ENCODE measurements around the gene YOD1. TPM values are rescaled to one million over a fixed set of nuclear protein-coding genes. Genes with fewer than 3 reads are reported as not detected.

Gene YOD1
- total RNA-seq, 2 donors from 2014 or later: 8.3 to 14.4 TPM

- Mint-ChIP-seq H3K27me3 (peaks cover 55% of the 10 kb centered on the region), H3K4me3 (no peak overlapping the region), H3K27ac (no peak overlapping the region), H3K36me3 (ENCODE audit: low read depth) (no peaks in the 10 kb centered on the region), H3K4me1 (peaks cover 5% of the 10 kb centered on the region)
- no peaks in the 10 kb centered on the region for H3K9me3 ChIP-seq (ENCODE audit: control insufficient read depth, low read length, poor library complexity, severe bottlenecking)
- DNase-seq: no peak
- ATAC-seq: no peak
Observed at GRCh38 chr1:207013321-207014085, 37.5 kb downstream of the YOD1 start.

- no peaks in the 10 kb centered on the region for H3K9me3 ChIP-seq (ENCODE audit: control insufficient read depth, low read length, poor library complexity, severe bottlenecking)
- Mint-ChIP-seq H3K27me3 (peaks cover 68% of the 10 kb centered on the region), H3K4me1 (peaks cover 2% of the 10 kb centered on the region), H3K36me3 (ENCODE audit: low read depth) (no peaks in the 10 kb centered on the region), H3K27ac (no peak overlapping the region), H3K4me3 (no peak overlapping the region)
- DNase-seq (no peak), ATAC-seq (no peak)
Observed at GRCh38 chr1:207010726-207011125, 40.3 kb downstream of the YOD1 start.

GRCh38 chr1:207009945-207010344 lies 41.1 kb downstream of the YOD1 start:
- DNase-seq (no peak), ATAC-seq (no peak)
- H3K9me3 ChIP-seq (ENCODE audit: control insufficient read depth, low read length, poor library complexity, severe bottlenecking): no peaks in the 10 kb centered on the region
- H3K36me3 Mint-ChIP-seq (ENCODE audit: low read depth): peaks cover 2% of the 10 kb centered on the region
- H3K4me3 Mint-ChIP-seq: no peak overlapping the region
- no peak overlapping the region for H3K27ac Mint-ChIP-seq
- peaks cover 66% of the 10 kb centered on the region for H3K27me3 Mint-ChIP-seq
- peaks cover 6% of the 10 kb centered on the region for H3K4me1 Mint-ChIP-seq

- H3K27me3 Mint-ChIP-seq: peaks cover 62% of the 10 kb centered on the region
- H3K27ac Mint-ChIP-seq: no peak overlapping the region
- H3K4me1 Mint-ChIP-seq: peaks cover 9% of the 10 kb centered on the region
- no peaks in the 10 kb centered on the region for H3K9me3 ChIP-seq (ENCODE audit: control insufficient read depth, low read length, poor library complexity, severe bottlenecking)
- DNase-seq (no peak), ATAC-seq (no peak)
- no peak overlapping the region for H3K4me3 Mint-ChIP-seq
- peaks cover 3% of the 10 kb centered on the region for H3K36me3 Mint-ChIP-seq (ENCODE audit: low read depth)
Observed at GRCh38 chr1:207009182-207009850, 41.7 kb downstream of the YOD1 start.

- Mint-ChIP-seq H3K4me3 (no peak overlapping the region), H3K4me1 (peaks cover 9% of the 10 kb centered on the region), H3K36me3 (ENCODE audit: low read depth) (peaks cover 3% of the 10 kb centered on the region), H3K27me3 (peaks cover 47% of the 10 kb centered on the region), H3K27ac (no peak overlapping the region)
- DNase-seq (no peak), ATAC-seq (no peak)
- no peaks in the 10 kb centered on the region for H3K9me3 ChIP-seq (ENCODE audit: control insufficient read depth, low read length, poor library complexity, severe bottlenecking)
Observed at GRCh38 chr1:207007352-207008033, 43.5 kb downstream of the YOD1 start.

- Mint-ChIP-seq H3K4me3 (no peak overlapping the region), H3K27me3 (peaks cover 41% of the 10 kb centered on the region), H3K27ac (no peak overlapping the region), H3K36me3 (ENCODE audit: low read depth) (peaks cover 3% of the 10 kb centered on the region), H3K4me1 (peaks cover 11% of the 10 kb centered on the region)
- no peak for DNase-seq
- ATAC-seq: no peak
- H3K9me3 ChIP-seq (ENCODE audit: control insufficient read depth, low read length, poor library complexity, severe bottlenecking): no peaks in the 10 kb centered on the region
Observed at GRCh38 chr1:207006914-207007313, 44.1 kb downstream of the YOD1 start.

- Mint-ChIP-seq H3K4me3 (no peak overlapping the region), H3K27me3 (peaks cover 40% of the 10 kb centered on the region), H3K27ac (no peak overlapping the region), H3K36me3 (ENCODE audit: low read depth) (peaks cover 3% of the 10 kb centered on the region), H3K4me1 (peaks cover 14% of the 10 kb centered on the region)
- ATAC-seq (no peak), DNase-seq (no peak)
- H3K9me3 ChIP-seq (ENCODE audit: control insufficient read depth, low read length, poor library complexity, severe bottlenecking): no peaks in the 10 kb centered on the region
Observed at GRCh38 chr1:207006083-207006482, 44.9 kb downstream of the YOD1 start.

- peaks cover 42% of the 10 kb centered on the region for H3K27me3 Mint-ChIP-seq
- H3K36me3 Mint-ChIP-seq (ENCODE audit: low read depth): peaks cover 3% of the 10 kb centered on the region
- peak overlapping the region; percentile 58 for H3K4me3 Mint-ChIP-seq
- DNase-seq (peak in 1 of 3 donors; percentile 13), ATAC-seq (peak; percentile 61)
- H3K9me3 ChIP-seq (ENCODE audit: control insufficient read depth, low read length, poor library complexity, severe bottlenecking): no peaks in the 10 kb centered on the region
- H3K4me1 Mint-ChIP-seq: peaks cover 14% of the 10 kb centered on the region
- no peak overlapping the region for H3K27ac Mint-ChIP-seq
Observed at GRCh38 chr1:207004931-207005830, 45.8 kb downstream of the YOD1 start.

- H3K9me3 ChIP-seq (ENCODE audit: control insufficient read depth, low read length, poor library complexity, severe bottlenecking): no peaks in the 10 kb centered on the region
- Mint-ChIP-seq H3K4me3 (no peak overlapping the region), H3K36me3 (ENCODE audit: low read depth) (peaks cover 3% of the 10 kb centered on the region), H3K27me3 (peaks cover 35% of the 10 kb centered on the region), H3K27ac (no peak overlapping the region), H3K4me1 (peaks cover 14% of the 10 kb centered on the region)
- ATAC-seq (no peak), DNase-seq (no peak)
Observed at GRCh38 chr1:207003210-207003609, 47.8 kb downstream of the YOD1 start.

- DNase-seq (no peak), ATAC-seq (no peak)
- H3K4me1 Mint-ChIP-seq: peaks cover 14% of the 10 kb centered on the region
- no peak overlapping the region for H3K4me3 Mint-ChIP-seq
- H3K36me3 Mint-ChIP-seq (ENCODE audit: low read depth): peaks cover 3% of the 10 kb centered on the region
- H3K27ac Mint-ChIP-seq: no peak overlapping the region
- no peaks in the 10 kb centered on the region for H3K9me3 ChIP-seq (ENCODE audit: control insufficient read depth, low read length, poor library complexity, severe bottlenecking)
- peaks cover 33% of the 10 kb centered on the region for H3K27me3 Mint-ChIP-seq
Observed at GRCh38 chr1:207002724-207003146, 48.3 kb downstream of the YOD1 start.

GRCh38 chr1:207001492-207002245 lies 49.3 kb downstream of the YOD1 start:
- no peaks in the 10 kb centered on the region for H3K9me3 ChIP-seq (ENCODE audit: control insufficient read depth, low read length, poor library complexity, severe bottlenecking)
- peaks cover 12% of the 10 kb centered on the region for H3K4me1 Mint-ChIP-seq
- H3K27ac Mint-ChIP-seq: no peak overlapping the region
- no peak for DNase-seq
- H3K36me3 Mint-ChIP-seq (ENCODE audit: low read depth): peaks cover 3% of the 10 kb centered on the region
- H3K27me3 Mint-ChIP-seq: peaks cover 26% of the 10 kb centered on the region
- no peak for ATAC-seq
- H3K4me3 Mint-ChIP-seq: no peak overlapping the region

- no peak for DNase-seq
- peaks cover 3% of the 10 kb centered on the region for H3K36me3 Mint-ChIP-seq (ENCODE audit: low read depth)
- H3K4me1 Mint-ChIP-seq: peaks cover 12% of the 10 kb centered on the region
Observed at GRCh38 chr1:207000651-207001291, 50.2 kb downstream of the YOD1 start.

More at GRCh38 chr1:207000651-207001291, 50.2 kb downstream of the YOD1 start:
- H3K9me3 ChIP-seq (ENCODE audit: control insufficient read depth, low read length, poor library complexity, severe bottlenecking): no peaks in the 10 kb centered on the region
- peaks cover 23% of the 10 kb centered on the region for H3K27me3 Mint-ChIP-seq
- no peak overlapping the region for H3K27ac Mint-ChIP-seq
- no peak for ATAC-seq
- H3K4me3 Mint-ChIP-seq: no peak overlapping the region
